GM19328 (cell line): ENCODE measurements around the gene PPM1H.
"Not testable (repeated sequence)": the region's sequence is repeated elsewhere in the genome, so short reads cannot be mapped to it uniquely, and the experiment has no call there.

Experiments
- ATAC-seq: cut with Tn5 transposase; IDR thresholded peaks from one replicate; pipeline ENCODE4 v1.9.1; 2021; ENCODE audit warnings: mild to moderate bottlenecking, moderate library complexity; ENCODE audit not compliant: unreplicated experiment

Gene PPM1H

GRCh38 chr12:62947364-62947763 is 12.4 kb upstream of the PPM1H start:
- ATAC-seq = no peak

DNA sequence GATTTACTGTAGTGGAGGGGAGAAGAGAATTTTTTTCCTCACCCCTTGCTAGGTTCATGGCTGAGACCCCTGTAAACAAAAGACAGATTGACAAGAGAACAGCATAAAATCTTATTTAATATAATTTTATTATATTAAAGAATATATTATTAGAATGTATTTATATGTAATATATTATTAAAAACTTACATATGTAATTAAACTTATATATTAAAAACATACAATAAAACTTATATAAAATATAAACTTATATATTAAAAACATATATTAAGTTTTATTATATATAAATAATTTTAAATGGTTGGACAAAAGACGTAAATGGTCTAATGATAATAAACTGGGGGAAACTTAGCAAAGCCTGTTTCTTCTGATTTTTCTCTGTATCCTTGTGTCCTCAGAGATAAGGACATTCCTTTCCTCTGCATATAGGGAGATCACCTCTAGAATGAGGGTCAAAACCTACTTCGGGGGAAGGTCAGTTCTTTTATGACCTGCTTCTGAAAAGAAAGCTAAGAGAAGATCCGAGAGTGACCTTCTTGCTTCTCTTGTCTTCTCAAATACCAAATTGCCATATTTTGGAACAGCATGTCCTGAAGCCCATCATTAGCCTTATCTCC is 8.9 kb upstream of the PPM1H start:
- no peak for ATAC-seq

GRCh38 chr12:62942316-62942715 is 7.4 kb upstream of the PPM1H start:
- ATAC-seq = not testable (repeated sequence)

GRCh38 chr12:62934239-62934798 is 631 bp downstream of the PPM1H start:
- ATAC-seq = peak; percentile 40

DNA sequence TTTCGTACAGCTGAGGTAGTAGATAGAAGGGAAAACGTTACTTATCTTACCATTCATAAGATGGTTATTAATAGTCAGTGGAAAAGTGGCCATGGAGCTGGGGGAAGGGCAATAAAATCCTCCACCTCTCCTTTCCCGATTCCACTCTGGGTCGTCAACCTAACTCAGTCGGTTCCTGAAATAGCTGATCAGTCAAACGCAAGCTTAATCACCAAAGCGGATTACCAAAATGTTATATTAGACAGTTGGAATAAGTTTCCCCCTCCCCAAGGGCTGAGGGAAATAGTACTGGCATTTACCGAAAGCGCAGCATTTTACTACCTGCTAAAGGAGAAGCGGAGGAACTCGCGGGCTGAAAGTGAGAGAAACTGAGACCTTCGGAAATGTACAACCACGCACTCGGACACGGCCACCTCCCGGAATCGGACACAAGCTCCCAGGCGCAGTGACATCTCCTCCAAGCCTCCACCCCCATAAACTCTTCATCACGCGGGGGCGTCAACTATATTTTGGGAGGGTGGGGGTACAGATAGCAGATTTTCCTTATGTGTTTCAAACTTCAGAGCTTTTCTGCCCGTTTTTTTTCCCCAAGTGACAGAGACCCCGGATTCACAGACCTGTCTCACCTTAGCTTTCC is 1.2 kb downstream of the PPM1H start:
- ATAC-seq = no peak

DNA sequence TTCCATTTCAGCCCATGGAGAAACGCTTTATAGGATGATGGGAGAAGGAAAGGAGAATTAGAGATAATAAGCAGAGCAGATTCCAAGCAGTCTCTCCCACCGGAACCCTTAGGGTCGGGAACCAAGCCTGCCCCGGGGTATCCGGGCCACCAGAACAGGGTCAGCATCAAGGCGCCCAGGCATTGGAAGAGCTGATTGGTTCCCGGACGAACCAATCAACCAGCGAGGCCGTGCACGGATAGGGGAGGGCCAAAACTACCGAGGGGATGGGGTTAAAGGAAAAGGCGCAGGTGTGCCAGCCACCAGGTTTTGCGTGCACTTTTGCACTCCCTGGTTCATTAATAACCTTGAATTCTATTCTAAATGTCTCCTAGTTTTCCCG is 1.7 kb downstream of the PPM1H start:
- ATAC-seq = no peak

GRCh38 chr12:62931477-62931876 is 3.5 kb downstream of the PPM1H start:
- ATAC-seq = no peak

DNA sequence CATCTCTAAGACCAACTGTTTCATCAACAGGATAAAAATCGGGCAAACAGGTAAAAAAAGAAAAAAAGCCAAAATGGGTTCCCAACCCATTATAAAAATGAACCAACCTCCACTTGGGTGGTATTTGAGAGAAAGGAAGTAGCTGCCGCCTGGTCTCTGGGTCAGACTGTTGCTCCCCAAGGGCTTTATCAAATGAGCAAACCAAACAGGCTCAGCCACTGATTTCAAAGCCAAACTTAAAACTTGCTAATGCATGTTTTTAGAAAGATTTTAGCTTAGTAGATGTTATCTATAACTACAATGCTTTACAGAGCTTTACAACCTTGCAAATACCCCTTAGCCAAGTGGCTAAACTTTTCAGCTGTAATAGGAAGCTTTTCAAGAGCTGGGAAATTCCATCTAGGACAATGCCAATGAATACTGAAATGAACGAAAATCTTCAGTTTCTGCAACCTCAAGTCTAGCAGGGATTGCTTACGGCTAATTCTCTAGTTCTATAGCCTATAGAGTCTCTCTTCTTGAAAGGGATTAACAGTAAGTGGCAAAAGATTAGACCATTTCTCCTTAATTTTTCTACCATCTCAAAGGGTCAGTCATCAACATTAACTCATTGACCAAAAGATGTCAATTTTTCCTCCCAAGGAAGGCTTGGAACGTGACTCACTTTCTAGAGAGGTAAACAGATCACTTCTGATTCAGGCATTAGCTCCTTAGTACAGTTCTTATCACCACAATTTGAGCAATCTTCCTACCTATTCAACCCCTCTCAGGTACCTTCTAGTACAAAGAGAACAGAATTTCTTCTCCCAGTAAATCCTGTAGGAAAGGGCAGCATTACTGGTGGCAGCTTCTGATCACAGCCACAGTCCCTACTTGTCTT is 4.2 kb downstream of the PPM1H start:
- no peak for ATAC-seq

DNA sequence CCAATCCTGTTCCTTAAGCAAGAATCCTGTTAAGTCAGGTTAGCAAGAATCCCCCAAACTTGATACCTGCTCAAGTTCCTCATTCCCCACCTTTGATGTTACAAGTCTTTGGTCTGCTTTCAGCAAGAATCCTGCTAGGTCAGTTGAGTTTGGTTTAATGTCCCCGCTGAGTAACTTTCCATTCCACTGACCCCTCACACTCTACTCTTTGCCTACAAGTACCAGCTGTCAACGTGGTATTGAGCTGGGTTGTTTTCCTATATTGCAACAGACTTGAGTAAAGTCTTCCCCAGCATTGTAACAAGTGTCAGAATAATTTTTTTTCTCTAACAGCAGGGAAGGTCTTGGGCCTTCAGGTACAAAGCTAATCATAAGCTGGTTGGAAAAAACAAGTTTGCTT is 6.3 kb downstream of the PPM1H start:
- ATAC-seq = no peak

DNA sequence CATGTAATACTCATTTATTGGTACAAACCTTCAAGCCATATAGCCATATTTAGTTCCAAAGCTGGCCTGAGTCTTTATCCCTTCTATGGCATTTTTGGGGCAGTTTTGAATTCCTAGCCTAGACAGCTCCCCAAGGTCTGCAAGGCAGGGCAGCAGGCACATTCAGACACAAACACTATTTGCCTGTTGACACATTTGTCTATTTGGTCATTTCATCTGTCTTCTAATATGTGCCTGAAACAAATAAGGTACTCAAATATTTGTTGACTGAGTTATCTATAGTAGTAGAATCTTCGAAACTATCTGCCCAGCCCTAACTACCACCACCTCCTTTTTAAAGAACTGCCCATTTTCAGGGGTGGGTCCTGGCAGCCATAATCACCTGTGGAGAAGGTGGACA is 9.3 kb downstream of the PPM1H start:
- no peak for ATAC-seq

DNA sequence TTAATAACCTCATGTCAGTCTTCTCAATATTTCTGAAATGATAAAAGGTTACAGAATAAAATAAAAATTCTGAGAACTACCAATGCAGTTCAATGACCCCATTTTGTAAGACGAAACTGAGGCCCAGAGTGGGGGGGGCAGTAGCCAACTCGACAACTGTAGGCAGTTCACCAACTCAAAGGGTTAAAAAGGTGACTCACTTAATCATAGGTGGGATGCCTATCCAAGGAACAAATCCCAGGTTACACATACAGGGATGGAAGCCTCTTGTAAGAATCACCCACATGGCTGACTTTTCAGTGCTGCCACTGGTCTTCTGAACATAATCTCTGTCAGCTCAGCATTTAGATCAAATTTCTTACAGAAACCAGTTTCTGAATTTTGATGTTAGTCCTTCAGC is 10.9 kb downstream of the PPM1H start:
- ATAC-seq = no peak

GRCh38 chr12:62922539-62922938 is 12.4 kb downstream of the PPM1H start:
- ATAC-seq = no peak

- no peak for ATAC-seq
These were observed 15.1 kb downstream of the PPM1H start for GRCh38 chr12:62919838-62920237.

GRCh38 chr12:62917926-62918325 is 17.0 kb downstream of the PPM1H start:
- no peak for ATAC-seq

GRCh38 chr12:62916632-62917425 is 18.1 kb downstream of the PPM1H start:
- ATAC-seq = no peak

DNA sequence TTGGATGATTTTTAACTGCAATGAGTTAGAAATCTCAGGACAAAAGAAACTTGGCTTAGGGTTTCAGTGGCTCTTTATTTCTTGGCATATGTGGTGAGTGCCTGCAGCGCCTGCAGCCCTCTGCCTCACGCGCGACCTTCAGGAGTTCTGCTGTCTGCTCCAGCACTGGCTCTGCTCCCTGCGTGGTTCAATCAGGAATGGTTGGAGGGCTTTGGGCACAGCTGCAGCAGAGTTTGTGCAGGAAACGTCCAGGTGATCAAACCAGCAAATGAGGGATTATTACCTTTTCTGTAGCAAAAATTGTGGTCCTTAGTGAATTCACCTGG is 19.8 kb downstream of the PPM1H start:
- ATAC-seq = no peak

DNA sequence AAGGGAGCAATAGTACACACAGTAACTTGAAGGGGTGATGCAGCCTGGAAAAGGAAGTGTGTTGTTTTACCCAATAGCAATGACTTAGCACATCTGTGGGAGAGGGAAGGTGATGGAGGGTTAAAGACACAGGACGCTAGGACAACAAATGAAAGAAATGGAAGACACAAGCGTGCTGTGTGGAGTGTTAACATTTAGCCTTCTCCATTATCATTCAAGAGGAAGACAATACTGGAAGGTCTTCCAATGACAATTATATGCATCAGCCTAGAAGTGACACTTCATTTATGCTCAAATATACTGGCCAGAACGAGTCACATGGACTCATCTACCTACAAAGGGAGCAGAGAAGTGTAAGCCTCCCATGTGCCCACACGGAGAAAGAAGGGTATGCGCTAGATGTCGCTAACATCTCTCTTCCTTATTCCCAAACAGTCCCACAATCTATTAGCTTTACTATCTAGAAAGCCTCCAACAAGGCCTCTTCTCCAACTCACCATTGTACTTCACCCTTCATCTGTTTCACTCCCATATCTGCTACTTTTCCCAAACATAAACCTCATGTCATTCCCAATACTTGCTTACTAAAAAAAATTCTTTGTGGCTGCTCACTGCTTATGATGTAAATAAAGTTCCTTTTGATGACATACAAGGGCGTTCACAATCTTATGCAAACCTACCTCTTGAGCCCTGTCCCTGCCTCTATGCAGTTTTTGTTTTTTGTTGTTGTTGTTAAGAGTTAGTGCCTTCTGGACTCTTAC is 20.3 kb downstream of the PPM1H start:
- ATAC-seq = no peak

- ATAC-seq = no peak
These were observed 21.6 kb downstream of the PPM1H start for GRCh38 chr12:62913380-62913779.

- ATAC-seq = no peak
These were observed 22.3 kb downstream of the PPM1H start for GRCh38 chr12:62912644-62913043.

GRCh38 chr12:62911286-62911685 is 23.7 kb downstream of the PPM1H start:
- ATAC-seq = no peak
